Thyroid gland (tissue), 4 donors: ENCODE data around the gene LGALS8. TPM values are rescaled to one million over a fixed set of nuclear protein-coding genes. Genes with fewer than 3 reads are reported as not detected.

Experiments
- DNase-seq, 2 donors: peaks; one replicate each; pipeline ENCODE4 v3.0.0-alpha.2; 2019
- H3K27ac ChIP-seq, 3 donors: fragments of 200-600 bp; sonication (generic); 1 replicate in 2 of 3; 2 replicates in 1 of 3; pipeline ENCODE4 v1.5.1; 2016 to 2019; ENCODE audit warnings: mild to moderate bottlenecking in 1 of 3, moderate library complexity in 1 of 3
- H3K27me3 ChIP-seq: fragments of 200-600 bp; sonication (generic); one replicate; pipeline ENCODE4 v1.5.1; 2019
- H3K36me3 ChIP-seq, 2 donors: fragments of 200-600 bp; sonication (generic); one replicate each; pipeline ENCODE4 v1.5.1; 2016 to 2019
- H3K4me1 ChIP-seq, 2 donors: fragments of 200-600 bp; sonication (generic); one replicate each; pipeline ENCODE4 v1.5.1; 2017 to 2019
- H3K4me3 ChIP-seq, 3 donors: fragments of 200-600 bp; sonication (generic); replicated peaks in 1 of 3; 1 replicate in 2 of 3; 2 replicates in 1 of 3; pipeline ENCODE4 v1.5.1; 2016; ENCODE audit warnings: mild to moderate bottlenecking in 1 of 3
- H3K9me3 ChIP-seq: fragments of 200-600 bp; sonication (generic); one replicate; pipeline ENCODE4 v1.5.1; 2017
- CTCF ChIP-seq, 6 experiments: fragments of 200-600 bp in 3 of 6; fragments of 450-650 bp in 3 of 6; sonication (generic) in 3 of 6; IDR thresholded peaks; one replicate each; pipeline ENCODE4 v1.5.1; 2016 to 2019; ENCODE audit warnings: antibody characterized with exemption in 6 of 6, mild to moderate bottlenecking in 2 of 6, inconsistent platforms in 1 of 6, moderate library complexity in 1 of 6
- POLR2A ChIP-seq, 2 donors: fragments of 450-650 bp; IDR thresholded peaks; one replicate each; pipeline ENCODE4 v1.6.1; 2017; ENCODE audit warnings: antibody characterized with exemption in 2 of 2, mild to moderate bottlenecking in 2 of 2, moderate library complexity in 1 of 2
- WGBS, 2 donors: methylation state at CpG; one replicate each; pipeline ENCODE4 v1.1.5; 2017; 5-methylcytosine and 5-hydroxymethylcytosine counted together
- intact Hi-C: fragments of 100-400 bp; cut with DNase I; formaldehyde crosslinking; loops from one replicate; pipeline ENCODE4 v1.15.1; 2023
- total RNA-seq, 4 donors: library from RNA; depleted of rRNA; stranded (reverse); fragments of >200 nt; gene quantifications; one replicate each; pipeline ENCODE4 v1.2.3, GENCODE V29; 2016

LGALS8 gene
- total RNA-seq, 4 donors from 2014 or later: 61.8 to 94.2 (median 79.2) TPM

GRCh38 chr1:236590553-236591150 is 66.9 kb downstream of the LGALS8 start:
- Histone ChIP-seq H3K36me3 (peaks cover 25 to 35% of the 10 kb centered on the region in 2 donors), H3K9me3 (no peaks in the 10 kb centered on the region), H3K4me3 (no peak overlapping the region), H3K27ac (no peak overlapping the region), H3K4me1 (no peaks in the 10 kb centered on the region), H3K27me3 (no peaks in the 10 kb centered on the region)
- 93 to 94% methylated on average over 2 of the region's 2 CpGs for WGBS, 2 donors
- intact Hi-C loops: loop anchor here (10.0 kb wide), 1 partner anchor 46 kb away; no protein-coding TSS in a partner anchor
- TF ChIP-seq POLR2A (IDR thresholded peaks at IDR 0.05) (no peak), CTCF (IDR thresholded peaks at IDR 0.05) (no peak)
- DNase-seq: no peak

- no peak for DNase-seq
- Histone ChIP-seq H3K27ac (no peak overlapping the region), H3K4me3 (no peak overlapping the region), H3K27me3 (no peaks in the 10 kb centered on the region), H3K9me3 (no peaks in the 10 kb centered on the region), H3K36me3 (peaks cover 9 to 10% of the 10 kb centered on the region in 2 donors), H3K4me1 (peaks cover 10 to 16% of the 10 kb centered on the region in 2 donors)
- intact Hi-C loops: loop anchor here (10.0 kb wide), 1 partner anchor 193 kb away; the partner anchor contains the start of gene MTR
- TF ChIP-seq POLR2A (IDR thresholded peaks at IDR 0.05) (no peak), CTCF (IDR thresholded peaks at IDR 0.05) (no peak)
These were observed 78.4 kb downstream of the LGALS8 start for GRCh38 chr1:236602171-236602570.

Other genes with a start within 250 kb of the LGALS8 start
- 10 to 100 TPM; 29.8 to 60.1 (median 38.3) TPM for gene ERO1B, start 242.0 kb upstream of the LGALS8 start, total RNA-seq
- 10 to 100 TPM in 1 of 4 donors, 1 to 10 TPM in 3; 8.4 to 11.8 (median 8.8) TPM for gene EDARADD, start 129.7 kb upstream of the LGALS8 start, total RNA-seq
- gene HEATR1, start 80.5 kb downstream of the LGALS8 start, total RNA-seq: 10 to 100 TPM; 23.0 to 37.5 (median 25.5) TPM
- gene ACTN2, start 162.5 kb downstream of the LGALS8 start, total RNA-seq: under 1 TPM in 2 of 4 donors, not detected in 2; 0.40 to 0.56 TPM